ENCODE results near the gene EML4.
A peak's percentile ranks its signal among the peaks of the same experiment; 100 is the strongest.

Gene EML4

GRCh38 chr2:42197792-42198191 lies 28.6 kb downstream of the EML4 start:
- no peak for DNase-seq

- no peak for DNase-seq
These were observed 29.3 kb downstream of the EML4 start for GRCh38 chr2:42198466-42198865.

- no peak for DNase-seq
These were observed 29.8 kb downstream of the EML4 start for GRCh38 chr2:42199002-42199401.

- DNase-seq, result no peak
These were observed 30.5 kb downstream of the EML4 start for GRCh38 chr2:42199626-42200025.

- no peak for DNase-seq
These were observed 32.0 kb downstream of the EML4 start for GRCh38 chr2:42200926-42201855.

- no peak for DNase-seq
These were observed 33.5 kb downstream of the EML4 start for GRCh38 chr2:42202634-42203008.

GRCh38 chr2:42203792-42204191 lies 34.6 kb downstream of the EML4 start:
- DNase-seq, result no peak

GRCh38 chr2:42205337-42205736 lies 36.2 kb downstream of the EML4 start:
- DNase-seq, result no peak

- DNase-seq, result no peak
These were observed 38.7 kb downstream of the EML4 start for GRCh38 chr2:42207826-42208225.

- DNase-seq, result no peak
These were observed 41.0 kb downstream of the EML4 start for GRCh38 chr2:42210203-42210602.

- DNase-seq, result no peak
These were observed 42.1 kb downstream of the EML4 start for GRCh38 chr2:42211291-42211690.

GRCh38 chr2:42214669-42215068 lies 45.5 kb downstream of the EML4 start:
- no peak for DNase-seq

GRCh38 chr2:42216694-42217093 lies 47.5 kb downstream of the EML4 start:
- DNase-seq, result no peak

GRCh38 chr2:42217307-42217706 lies 48.2 kb downstream of the EML4 start:
- DNase-seq, result no peak

- DNase-seq, result no peak
These were observed 48.8 kb downstream of the EML4 start for GRCh38 chr2:42217914-42218313.

GRCh38 chr2:42218712-42219111 lies 49.6 kb downstream of the EML4 start:
- no peak for DNase-seq

GRCh38 chr2:42219160-42219559 lies 50.0 kb downstream of the EML4 start:
- DNase-seq, result no peak

GRCh38 chr2:42220566-42220965 lies 51.4 kb downstream of the EML4 start:
- DNase-seq, result no peak

GRCh38 chr2:42223067-42223854 lies 54.1 kb downstream of the EML4 start:
- no peak for DNase-seq

GRCh38 chr2:42223855-42224268 lies 54.7 kb downstream of the EML4 start:
- DNase-seq, result no peak

GRCh38 chr2:42224422-42225067 lies 55.4 kb downstream of the EML4 start:
- no peak for DNase-seq

GRCh38 chr2:42225573-42225972 lies 56.4 kb downstream of the EML4 start:
- DNase-seq, result no peak

GRCh38 chr2:42227491-42227890 lies 58.3 kb downstream of the EML4 start:
- DNase-seq, result peak; percentile 31

GRCh38 chr2:42228101-42228500 lies 58.9 kb downstream of the EML4 start:
- DNase-seq, result no peak
